ENCODE measurements around the gene SRM.
"Not testable (repeated sequence)": the region's sequence is repeated elsewhere in the genome, so short reads cannot be mapped to it uniquely, and the experiment has no call there.

SRM gene

GRCh38 chr1:11044849-11045427 is 14.9 kb downstream of the SRM start:
- DNase-seq (ENCODE audit: low read depth, low spot score), result no peak

GRCh38 chr1:11044086-11044848 is 15.6 kb downstream of the SRM start:
- no peak for DNase-seq (ENCODE audit: low read depth, low spot score)

- no peak for DNase-seq (ENCODE audit: low read depth, low spot score)
Observed at GRCh38 chr1:11042995-11043874, 16.6 kb downstream of the SRM start.

DNA sequence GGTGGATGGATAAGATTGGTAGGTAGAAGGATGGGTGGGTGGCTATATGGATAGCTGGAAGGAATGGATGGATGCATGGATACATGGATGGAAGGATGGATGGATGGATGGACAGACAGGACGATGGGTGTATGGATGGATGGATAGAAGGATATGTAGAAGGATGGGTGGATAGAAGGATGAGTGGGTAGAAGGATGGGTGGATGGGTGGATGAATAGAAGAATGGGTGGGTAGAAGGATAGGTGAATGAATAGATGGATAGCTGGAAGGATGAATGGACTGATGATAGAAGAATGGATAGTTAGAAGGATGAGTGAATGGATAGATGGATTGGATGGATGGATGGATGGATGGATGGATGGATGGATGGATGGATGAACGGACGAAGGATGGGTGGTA is 17.8 kb downstream of the SRM start:
- DNase-seq (ENCODE audit: low read depth, low spot score), result no peak

DNA sequence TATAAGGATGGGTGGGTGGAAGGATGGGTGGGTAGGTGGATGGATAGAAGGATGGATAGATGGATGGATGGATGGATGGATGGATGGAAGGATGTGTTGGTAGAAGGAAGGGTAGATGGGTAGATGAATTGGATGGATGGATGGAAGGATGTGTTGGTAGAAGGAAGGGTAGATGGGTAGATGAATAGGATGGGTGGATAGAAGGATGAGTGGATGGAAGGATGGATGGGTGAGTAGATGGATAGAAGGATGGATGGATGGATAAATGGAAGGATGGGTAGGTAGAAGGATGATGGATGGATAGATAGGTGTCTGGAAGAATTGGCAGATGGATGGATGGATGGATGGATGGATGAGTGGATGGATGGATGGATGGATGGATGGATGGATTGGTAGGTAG is 18.8 kb downstream of the SRM start:
- no peak for DNase-seq (ENCODE audit: low read depth, low spot score)

DNA sequence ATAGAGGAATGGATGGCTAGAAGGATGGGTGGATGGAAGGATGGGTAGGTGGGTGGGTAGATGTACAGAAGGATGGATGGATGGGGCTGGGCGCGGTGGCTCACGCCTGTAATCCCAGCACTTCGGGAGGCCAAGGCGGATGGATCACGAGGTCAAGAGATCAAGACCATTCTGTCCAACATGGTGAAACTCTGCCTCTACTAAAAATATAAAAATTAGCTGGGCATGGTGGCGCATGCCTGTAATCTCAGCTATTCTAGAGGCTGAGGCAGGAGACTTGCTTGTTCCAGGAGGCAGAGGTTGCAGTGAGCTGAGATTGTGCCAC is 19.8 kb downstream of the SRM start:
- not testable (repeated sequence) for DNase-seq (ENCODE audit: low read depth, low spot score)

DNA sequence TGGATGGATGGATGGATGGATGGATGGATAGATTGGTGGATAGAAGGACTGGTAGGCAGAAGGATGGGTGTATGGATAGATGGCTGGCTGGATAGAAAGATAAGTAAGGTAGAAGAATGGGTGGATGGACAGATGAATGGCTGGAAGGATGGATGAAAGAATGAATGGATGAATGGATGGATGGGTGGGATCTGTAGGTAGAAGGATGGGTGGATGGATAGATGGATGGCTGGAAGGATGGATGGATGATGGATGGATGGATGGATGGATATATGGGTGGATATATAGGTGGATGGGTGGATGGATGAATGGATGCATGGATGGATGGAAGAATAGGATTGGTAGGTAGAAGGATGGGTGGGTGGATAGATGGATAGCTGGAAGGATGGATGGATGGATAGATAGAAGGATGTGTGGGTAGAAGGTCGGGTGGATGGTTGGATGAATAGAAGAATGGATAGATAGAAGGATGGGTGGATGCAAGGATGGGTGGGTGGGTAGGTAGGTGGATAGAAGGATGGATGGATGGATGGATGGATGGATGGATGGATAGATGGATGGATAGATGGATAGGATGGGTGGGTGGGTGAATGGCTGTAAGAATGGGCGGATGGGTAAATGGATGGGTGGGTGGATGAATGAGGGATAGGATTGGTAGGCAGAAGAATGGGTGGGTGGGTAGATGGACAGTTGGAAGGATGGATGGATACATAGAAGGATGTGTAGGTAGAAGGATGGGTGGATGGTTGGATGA is 20.3 kb downstream of the SRM start:
- DNase-seq (ENCODE audit: low read depth, low spot score), result no peak

- no peak for DNase-seq (ENCODE audit: low read depth, low spot score)
Observed at GRCh38 chr1:11037740-11038182, 22.1 kb downstream of the SRM start.

DNA sequence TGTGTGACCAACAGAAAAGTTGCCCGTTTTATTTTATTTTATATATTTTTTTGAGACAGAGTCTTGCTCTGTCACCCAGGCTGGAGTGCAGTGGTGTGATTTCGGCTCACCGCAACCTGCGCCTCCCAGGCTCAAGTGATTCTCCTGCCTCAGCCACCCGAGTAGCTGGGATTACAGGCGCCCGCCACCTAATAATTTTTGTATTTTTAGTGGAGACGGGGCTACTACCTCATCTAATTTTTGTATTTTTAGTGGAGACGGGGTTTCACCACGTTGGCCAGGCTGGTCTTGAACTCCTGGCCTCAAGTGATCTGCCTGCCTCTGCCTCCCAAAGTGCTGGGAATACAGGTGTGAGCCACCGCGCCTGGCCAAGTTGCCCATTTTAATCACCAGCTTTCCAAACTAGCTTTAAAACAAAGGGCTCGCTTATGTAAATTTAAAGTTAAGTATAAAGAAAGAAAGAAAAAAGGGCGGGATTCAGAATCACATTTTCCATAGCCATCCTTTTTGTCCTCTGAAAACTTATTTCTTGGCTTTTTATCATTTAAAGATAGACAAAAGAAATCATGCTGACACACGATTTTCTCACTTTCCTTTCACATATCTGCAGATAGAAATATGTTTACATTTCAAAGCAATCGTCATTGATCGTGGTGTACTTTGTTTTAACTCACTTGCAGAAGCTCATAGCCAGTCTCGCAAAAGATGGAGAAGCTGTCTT is 22.6 kb downstream of the SRM start:
- DNase-seq (ENCODE audit: low read depth, low spot score), result not testable (repeated sequence)

DNA sequence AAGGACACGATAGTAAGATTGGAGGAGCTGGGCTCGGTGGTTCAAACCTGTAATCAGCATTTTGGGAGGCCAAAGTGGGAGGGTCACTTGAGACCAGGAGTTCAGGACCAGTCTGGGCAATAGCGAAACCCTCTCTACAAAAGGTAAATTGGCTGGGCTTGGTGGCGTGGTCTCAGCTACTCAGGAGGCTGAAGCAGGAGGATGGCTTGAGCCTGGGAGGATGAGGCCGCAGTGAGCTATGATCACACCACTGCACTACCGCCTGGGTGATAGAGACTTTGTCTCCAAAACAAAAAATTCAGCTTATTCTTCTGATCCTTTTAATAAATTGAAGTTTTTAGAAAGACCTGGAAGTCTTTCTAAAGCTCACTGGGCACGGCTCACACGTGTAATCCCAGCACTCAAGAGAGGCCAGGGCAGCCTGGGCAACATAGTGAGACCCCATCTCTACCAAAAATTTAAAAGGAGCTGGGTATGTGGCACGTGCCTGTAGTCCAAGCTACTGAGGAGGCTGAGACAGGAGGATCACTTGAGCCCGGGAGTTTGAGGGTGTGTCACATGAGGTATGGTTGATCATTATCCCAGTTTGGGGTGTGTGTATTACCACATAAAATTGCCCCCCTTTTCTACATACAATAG is 28.1 kb downstream of the SRM start:
- no peak for DNase-seq (ENCODE audit: low read depth, low spot score)

GRCh38 chr1:11030865-11031264 is 29.0 kb downstream of the SRM start:
- no peak for DNase-seq (ENCODE audit: low read depth, low spot score)

DNA sequence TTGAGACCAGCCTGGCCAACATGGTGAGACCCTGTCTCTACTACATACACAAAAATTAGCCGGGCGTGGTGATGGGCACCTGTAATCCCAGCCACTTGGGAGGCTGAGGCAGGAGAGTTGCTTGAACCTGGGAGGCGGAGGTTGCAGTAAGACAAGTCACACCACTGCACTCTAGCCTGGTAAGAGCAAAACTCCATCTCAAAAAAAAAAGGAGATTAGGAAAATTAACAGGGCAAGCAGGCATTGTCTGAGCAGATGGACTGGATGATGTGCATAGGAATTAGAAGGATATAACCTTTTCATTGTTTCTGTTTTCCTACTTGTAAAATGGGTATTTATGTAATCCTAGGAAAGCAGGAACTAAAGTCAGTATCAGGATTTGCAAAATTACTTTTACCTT is 31.8 kb downstream of the SRM start:
- no peak for DNase-seq (ENCODE audit: low read depth, low spot score)

- no peak for DNase-seq (ENCODE audit: low read depth, low spot score)
Observed at GRCh38 chr1:11027316-11027715, 32.5 kb downstream of the SRM start.

GRCh38 chr1:11026903-11027302 is 32.9 kb downstream of the SRM start:
- no peak for DNase-seq (ENCODE audit: low read depth, low spot score)

- DNase-seq (ENCODE audit: low read depth, low spot score), result no peak
Observed at GRCh38 chr1:11026052-11026451, 33.8 kb downstream of the SRM start.

DNA sequence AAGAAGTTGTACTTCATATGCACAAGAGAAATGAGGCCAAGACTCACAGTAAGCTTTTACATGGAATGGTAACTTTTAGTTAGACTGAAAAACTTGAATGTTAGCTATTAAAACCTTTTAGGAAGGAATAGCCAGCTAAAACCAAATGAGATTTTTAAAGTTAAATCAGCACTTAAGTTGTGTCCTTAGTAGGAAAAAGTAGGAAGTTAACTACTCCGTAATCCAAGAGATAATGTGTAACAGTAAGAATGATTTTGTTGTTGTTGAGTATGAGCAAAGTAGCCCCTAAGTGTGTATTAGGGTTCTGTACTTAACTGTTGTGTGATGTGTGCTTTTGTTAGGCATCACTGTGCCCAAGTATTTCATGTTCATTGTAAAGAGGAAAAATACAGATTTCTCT is 34.2 kb downstream of the SRM start:
- DNase-seq (ENCODE audit: low read depth, low spot score), result no peak

GRCh38 chr1:11024874-11025203 is 35.0 kb downstream of the SRM start:
- no peak for DNase-seq (ENCODE audit: low read depth, low spot score)

- DNase-seq (ENCODE audit: low read depth, low spot score), result no peak
Observed at GRCh38 chr1:11024154-11024873, 35.5 kb downstream of the SRM start.

- no peak for DNase-seq (ENCODE audit: low read depth, low spot score)
Observed at GRCh38 chr1:11023201-11023600, 36.6 kb downstream of the SRM start.

DNA sequence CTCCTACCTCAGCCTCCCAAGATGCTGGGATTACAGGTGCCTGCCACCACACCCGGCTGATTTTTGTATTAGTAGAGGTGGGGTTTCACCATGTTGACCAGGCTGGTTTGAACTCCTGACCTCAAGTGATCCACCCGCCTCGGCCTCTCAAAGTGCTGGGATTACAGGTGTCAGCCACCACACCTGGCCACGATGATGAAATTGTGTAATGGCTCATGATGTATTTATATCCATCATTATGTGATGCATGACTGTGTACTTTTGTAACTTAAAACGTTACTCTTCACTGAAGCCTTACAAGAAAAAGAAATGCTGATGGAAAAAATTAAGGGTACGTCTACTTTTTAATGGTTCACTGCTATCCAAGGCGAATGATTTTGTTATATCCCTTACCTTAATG is 39.8 kb downstream of the SRM start:
- DNase-seq (ENCODE audit: low read depth, low spot score), result no peak
